Inflammatory macrophage treated with lipopolysaccharide for 4 hours (primary cell): Measurements from ENCODE around the gene TUBGCP5.
"Not testable (repeated sequence)": the region's sequence is repeated elsewhere in the genome, so short reads cannot be mapped to it uniquely, and the experiment has no call there.

Source experiments
- DNase-seq: peaks from one replicate; pipeline ENCODE4 v3.0.0-alpha.2; 2020

TUBGCP5 gene

GRCh38 chr15:23039143-23039916 lies at the start of gene TUBGCP5:
Gene TUBGCP5 (minus strand): TSS chr15:23039569. CDS start chr15:23039543, 26 bp downstream.
- peak; percentile 99 for DNase-seq

DNA sequence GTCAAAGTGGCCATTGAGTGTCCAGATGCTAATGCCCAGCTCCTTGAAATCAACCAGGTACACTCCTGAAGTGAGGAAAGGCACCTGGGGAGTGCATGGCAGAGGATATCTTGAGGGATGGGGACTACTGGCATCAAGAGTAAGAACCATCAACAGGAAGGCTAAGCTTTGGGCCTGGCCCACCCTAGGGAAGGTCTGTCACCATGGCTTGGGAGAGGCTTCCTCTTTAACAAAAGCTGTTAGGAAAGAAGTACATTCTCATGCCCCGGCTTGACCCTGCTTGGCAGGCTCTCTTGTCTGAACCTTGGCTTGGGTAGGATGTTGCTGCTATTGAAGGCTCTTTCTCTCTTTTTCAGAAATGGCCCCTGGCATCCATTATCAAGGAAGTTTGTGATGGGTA lies 43.7 kb upstream of the TUBGCP5 start:
- no peak for DNase-seq

- not testable (repeated sequence) for DNase-seq
Measured at GRCh38 chr15:23081996-23082737, 42.8 kb upstream of the TUBGCP5 start.

DNA sequence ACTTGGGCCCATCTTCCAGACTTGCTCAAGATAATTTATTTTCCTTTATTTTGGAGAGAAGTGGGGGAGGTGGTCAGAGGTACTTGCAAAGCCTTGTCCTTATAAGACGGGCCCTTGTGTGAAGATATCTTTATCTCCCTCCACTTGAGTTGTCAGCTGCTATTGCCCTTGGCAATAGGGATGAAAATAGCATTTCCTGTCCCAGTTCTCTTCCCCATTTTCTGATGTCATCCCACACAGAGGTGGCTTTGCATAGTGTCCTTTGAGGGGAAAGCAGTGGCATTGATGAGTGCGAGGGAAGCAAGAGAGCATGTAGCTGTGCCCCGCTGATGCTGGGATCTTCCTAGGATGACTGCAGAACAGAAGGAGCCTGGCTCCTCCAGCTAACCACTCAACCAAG lies 41.9 kb upstream of the TUBGCP5 start:
- DNase-seq, result peak; percentile 3

DNA sequence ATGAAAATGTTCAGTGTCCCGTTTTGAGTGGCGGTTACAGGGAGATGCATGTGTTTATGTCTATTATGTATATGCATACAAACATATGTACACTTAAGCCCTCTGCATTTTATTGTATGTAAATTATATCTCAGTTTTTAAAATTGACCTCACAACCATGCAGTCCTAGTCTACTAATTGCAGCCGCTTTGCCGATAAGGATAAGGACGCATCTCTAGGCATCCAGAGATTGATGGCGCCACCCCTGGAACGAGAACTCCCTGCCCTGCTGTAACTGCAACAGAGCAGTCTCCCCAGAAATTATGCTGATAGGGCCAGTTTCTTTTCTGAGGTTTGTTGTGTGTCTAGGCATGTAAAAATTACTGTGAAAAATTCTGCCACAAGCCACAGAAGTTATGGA lies 40.4 kb upstream of the TUBGCP5 start:
- DNase-seq, result no peak

- DNase-seq, result no peak
Measured at GRCh38 chr15:23075927-23076326, 36.6 kb upstream of the TUBGCP5 start.

DNA sequence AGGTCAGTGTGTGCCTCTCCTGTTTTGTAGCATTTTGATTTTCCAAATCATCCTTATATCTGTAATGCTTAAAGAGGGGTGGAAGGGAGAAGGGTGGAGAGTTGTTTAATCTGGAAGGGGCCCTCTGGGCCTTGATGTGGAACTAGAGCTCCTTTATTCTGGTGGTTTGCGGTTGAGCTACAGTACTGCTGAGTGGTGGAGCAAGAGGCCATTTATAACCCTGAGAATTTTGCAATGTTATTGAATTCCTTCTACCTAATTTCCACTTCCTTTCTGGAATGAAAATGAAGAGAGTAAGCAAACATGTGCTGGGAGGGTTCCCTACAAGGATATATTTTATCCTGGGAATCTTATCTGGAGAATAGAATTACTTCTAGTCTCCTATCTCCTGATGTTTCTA lies 35.3 kb upstream of the TUBGCP5 start:
- no peak for DNase-seq

DNA sequence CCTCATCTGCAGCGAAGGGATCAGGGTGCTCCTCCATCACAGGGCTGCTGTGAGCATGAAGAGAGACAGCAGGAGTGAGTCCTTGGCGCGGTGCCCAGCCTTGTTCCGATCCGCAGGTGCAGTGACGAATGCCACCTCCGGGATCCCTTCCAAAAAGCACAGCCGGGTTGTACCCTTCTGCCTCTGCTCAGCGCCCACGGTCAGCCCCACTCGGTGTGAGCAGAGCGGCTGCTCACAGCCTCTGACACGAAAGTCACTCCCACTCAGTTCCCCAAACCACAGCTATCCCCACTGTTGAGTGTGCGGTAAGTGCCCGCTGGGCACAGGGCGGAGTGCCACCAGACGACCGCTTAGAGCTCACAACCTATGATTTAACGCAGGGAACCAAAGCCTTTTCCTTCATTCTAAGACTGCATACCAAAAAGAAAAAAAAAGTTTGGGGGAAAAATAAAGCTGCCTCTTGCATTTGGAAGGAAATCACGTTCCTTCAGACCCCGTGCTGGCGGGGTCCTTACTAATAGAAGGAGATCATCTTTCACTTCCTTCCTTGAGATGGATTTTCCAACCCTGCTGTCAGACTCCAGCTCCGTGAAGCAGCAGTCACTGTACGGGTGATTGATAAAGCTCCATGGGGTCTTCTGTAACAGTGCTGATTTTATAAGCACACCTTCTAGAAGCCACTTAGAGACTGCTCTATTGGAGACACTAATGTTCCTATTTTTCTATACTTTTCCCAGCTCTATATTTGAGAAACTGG lies 34.7 kb upstream of the TUBGCP5 start:
- DNase-seq, result no peak

DNA sequence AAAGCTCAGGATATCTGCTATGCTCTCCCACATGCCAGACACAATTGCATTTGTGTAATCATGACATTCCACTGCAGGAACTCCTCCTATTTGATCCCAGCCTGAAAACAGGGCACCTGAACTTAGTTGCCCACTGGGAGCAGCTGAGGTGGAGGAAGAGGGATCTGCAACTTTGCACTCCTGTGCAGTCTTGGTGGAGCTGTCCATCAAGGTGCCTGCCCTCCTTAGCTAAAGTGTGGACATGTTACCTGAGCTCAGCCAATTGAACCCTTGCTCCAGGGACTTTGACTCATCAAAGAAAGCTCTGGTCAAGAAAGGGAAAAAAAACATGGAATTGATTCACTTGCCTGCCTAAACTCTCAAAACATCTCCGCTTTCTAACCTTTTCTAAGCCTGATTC lies 33.3 kb upstream of the TUBGCP5 start:
- no peak for DNase-seq

GRCh38 chr15:23069496-23070166 lies 30.3 kb upstream of the TUBGCP5 start:
- DNase-seq, result no peak

DNA sequence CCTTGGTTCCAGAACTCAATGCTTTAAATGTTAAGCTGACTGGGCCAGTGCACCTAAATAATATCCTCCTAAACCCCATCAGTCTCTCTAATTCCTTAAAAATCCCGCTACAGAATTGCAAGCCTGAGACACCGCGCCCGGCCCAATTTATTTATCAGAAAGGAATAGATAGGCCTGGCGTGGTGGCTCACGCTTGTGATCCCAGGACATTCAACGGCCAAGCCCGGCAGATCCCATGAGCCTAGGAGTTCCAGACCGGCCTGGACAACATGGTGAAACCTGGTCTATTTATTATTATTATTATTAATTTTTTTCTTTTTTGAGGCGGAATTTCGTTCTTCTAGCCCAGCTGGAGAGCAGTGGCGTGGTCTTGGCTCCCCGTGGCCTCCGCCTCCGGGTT lies 28.0 kb upstream of the TUBGCP5 start:
- no peak for DNase-seq

DNA sequence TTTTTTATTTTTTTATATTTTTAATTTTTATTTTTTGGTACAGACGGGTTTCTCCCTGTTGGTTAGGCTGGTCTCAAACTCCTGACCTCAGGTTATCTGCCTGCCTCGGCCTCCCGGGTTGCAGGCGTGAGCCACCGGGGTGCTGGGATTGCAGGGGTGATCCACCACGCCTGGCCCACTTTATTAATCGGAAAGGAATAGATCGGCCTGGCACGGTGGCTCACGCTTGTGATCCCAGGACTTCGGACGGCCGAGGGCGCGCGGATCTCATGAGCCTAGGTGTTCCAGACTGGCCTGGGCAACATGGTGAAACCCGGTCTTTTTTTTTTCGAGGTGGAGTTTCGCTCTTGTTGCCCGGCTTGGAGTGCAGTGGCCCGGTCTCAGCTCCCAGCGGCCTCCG lies 26.5 kb upstream of the TUBGCP5 start:
- no peak for DNase-seq

GRCh38 chr15:23064156-23064555 lies 24.8 kb upstream of the TUBGCP5 start:
- DNase-seq, result no peak

GRCh38 chr15:23057707-23058106 lies 18.3 kb upstream of the TUBGCP5 start:
- no peak for DNase-seq

DNA sequence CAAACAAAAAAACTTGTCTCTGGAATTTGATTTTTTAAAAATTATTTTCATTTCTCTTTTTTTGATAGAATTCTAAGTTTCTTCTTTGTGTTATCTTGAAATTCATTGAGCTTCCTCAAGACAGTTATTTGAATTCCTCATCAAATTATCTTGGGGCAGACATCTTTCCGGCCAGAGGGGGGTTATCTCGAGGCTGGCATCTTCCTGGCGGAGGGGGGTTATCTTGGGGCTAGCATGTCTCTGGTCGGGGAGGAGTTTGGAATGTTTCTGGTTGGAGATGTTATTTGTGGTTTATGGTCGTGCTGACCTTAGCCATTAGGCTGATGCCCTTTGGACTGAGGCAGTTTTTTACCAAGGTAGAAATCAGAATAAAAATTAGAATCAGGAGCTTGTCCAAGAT lies 15.9 kb upstream of the TUBGCP5 start:
- DNase-seq, result no peak

DNA sequence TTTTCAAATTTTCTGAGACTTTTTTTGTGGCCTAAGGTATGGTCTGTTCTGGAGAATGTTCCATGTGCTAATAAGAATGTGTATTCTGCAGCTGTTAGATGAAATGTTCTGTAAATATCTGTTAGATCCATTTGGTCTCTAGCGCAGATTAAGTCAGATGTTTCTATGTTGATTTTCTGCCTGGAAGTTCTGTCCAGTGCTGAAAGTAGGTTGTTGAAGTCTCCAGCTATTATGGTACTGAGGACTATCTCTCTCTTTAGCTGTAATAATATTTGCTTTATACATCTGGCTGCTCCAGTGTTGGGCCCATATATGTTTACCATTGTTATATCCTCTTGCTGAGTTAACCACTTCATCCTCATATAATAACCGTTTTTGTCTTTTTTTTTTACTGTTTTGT lies 13.2 kb upstream of the TUBGCP5 start:
- no peak for DNase-seq

GRCh38 chr15:23050708-23051107 lies 11.3 kb upstream of the TUBGCP5 start:
- DNase-seq, result no peak

DNA sequence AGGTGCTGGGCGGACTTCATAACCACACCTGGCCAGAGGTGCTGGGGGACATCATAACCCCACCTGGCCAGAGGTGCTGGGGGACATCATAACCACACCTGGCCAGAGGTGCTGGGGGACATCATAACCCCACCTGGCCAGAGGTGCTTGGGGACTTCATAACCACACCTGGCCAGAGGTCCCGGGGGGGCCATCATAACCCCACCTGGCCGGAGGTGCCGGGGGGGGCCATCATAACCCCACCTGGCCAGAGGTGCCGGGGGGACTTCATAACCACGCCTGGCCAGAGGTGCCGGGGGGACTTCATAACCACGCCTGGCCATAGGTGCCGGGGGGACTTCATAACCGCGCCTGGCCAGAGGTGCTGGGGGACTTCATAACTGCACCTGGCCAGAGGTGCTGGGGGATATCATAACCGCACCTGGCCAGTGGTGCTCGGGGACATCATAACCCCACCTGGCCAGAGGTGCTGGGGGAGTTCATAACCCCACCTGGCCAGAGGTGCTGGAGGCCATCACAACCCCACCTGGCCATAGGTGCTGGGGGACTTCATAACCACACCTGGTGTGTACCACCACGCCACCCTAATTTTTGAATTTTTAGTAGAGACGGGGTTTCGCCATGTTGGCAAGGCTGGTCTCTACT lies 10.7 kb upstream of the TUBGCP5 start:
- DNase-seq, result no peak

DNA sequence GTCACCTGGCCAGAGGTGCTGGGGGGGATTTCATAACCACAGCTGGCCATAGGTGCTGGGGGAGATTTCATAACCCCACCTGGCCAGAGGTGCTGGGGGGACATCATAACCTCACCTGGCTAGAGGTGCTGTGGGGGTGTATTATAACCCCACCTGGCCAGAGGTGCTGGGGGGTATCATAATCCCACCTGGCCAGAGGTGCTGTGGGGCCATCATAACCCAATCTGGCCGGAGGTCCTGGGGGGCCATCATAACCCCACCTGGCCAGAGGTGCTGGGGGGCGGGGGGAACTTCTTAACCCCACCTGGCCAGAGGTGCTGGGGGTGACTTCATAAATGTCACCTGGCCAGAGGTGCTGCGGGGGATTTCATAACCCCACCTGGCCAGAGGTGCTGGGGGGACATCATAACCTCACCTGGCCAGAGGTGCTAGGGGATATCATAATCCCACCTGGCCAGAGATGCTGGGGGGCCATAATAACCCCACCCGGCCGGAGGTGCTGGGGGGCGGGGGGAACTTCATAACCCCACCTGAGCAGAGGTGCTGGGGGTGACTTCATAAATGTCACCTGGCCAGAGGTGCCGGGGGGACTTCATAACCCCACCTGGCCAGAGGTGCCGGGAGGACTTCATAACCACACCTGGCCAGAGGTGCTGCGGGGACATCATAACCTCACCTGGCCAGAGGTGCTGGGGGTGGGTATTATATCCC lies 9.4 kb upstream of the TUBGCP5 start:
- not testable (repeated sequence) for DNase-seq

DNA sequence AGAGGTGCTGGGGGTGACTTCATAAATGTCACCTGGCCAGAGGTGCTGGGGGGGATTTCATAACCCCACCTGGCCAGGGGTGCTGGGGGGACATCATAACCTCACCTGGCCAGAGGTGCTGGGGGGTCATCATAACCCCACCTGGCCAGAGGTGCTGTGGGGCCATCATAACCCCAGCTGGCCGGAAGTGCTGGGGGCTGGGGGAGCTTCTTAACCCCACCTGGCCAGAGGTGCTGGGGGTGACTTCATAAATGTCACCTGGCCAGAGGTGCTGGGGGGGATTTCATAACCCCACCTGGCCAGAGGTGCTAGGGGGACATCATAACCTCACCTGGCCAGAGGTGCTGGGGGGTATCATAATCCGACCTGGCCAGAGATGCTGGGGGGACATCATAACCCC lies 4.6 kb upstream of the TUBGCP5 start:
- DNase-seq, result not testable (repeated sequence)

GRCh38 chr15:23043535-23043934 lies 4.2 kb upstream of the TUBGCP5 start:
- not testable (repeated sequence) for DNase-seq

GRCh38 chr15:23041736-23042135 lies 2.4 kb upstream of the TUBGCP5 start:
- DNase-seq, result not testable (repeated sequence)
